GM12878 (cell line): Measurements from ENCODE around the gene RYK.

Source experiments
- BHLHE40 ChIP-seq, 2 experiments: fragments of 450-650 bp in 1 of 2; IDR thresholded peaks; 2 replicates each; pipeline ENCODE4 v1.6.1; 2011 to 2017; ENCODE audit warnings: low read depth in 2 of 2, borderline replicate concordance in 1 of 2, improper control_type of control experiment in 1 of 2, low read length in 1 of 2, mild to moderate bottlenecking in 1 of 2
- CREB1 ChIP-seq: IDR thresholded peaks from 2 replicates; pipeline ENCODE4 v1.6.1; 2012; ENCODE audit warnings: low read depth, mild to moderate bottlenecking, inconsistent platforms
- FOXK2 ChIP-seq: fragments of 450-650 bp; IDR thresholded peaks from 2 replicates; pipeline ENCODE4 v1.6.1; 2017; ENCODE audit warnings: mild to moderate bottlenecking, moderate library complexity
- NBN ChIP-seq: fragments of 450-650 bp; IDR thresholded peaks from 2 replicates; pipeline ENCODE4 v1.6.1; 2016
- POLR2AphosphoS5 ChIP-seq: IDR thresholded peaks from 2 replicates; pipeline ENCODE4 v1.6.1; 2011; ENCODE audit warnings: mild to moderate bottlenecking, low read length, inconsistent platforms
- RELA ChIP-seq: fragments of 450-650 bp; IDR thresholded peaks from 2 replicates; pipeline ENCODE4 v1.8.0; 2014; ENCODE audit warnings: borderline replicate concordance; ENCODE audit not compliant: partially characterized antibody
- RFX5 ChIP-seq: IDR thresholded peaks from 2 replicates; pipeline ENCODE4 v1.6.1; 2011; ENCODE audit warnings: low read depth, low read length, improper control_type of control experiment
- SIN3A ChIP-seq: IDR thresholded peaks from 2 replicates; pipeline ENCODE4 v1.6.1; 2012; ENCODE audit warnings: low read depth, low read length, improper control_type of control experiment
- SRF ChIP-seq, 2 experiments: IDR thresholded peaks; 2 replicates each; pipeline ENCODE4 v1.6.1; 2011; ENCODE audit warnings: low read depth in 2 of 2, low read length in 2 of 2, mild to moderate bottlenecking in 1 of 2, moderate library complexity in 1 of 2
- TF ChIP-seq, protein P1 (sequence below), 3 experiments: IDR thresholded peaks in 2 of 3; conservative IDR thresholded peaks in 1 of 3; 2 replicates each; pipeline ENCODE4 v1.5.1; 2011; ENCODE audit warnings: low read depth in 3 of 3, low read length in 3 of 3, mild to moderate bottlenecking in 3 of 3, control low read depth in 2 of 3, moderate library complexity in 2 of 3, inconsistent platforms in 1 of 3, mixed read lengths in 1 of 3; ENCODE audit not compliant: control insufficient read depth in 2 of 3, insufficient read depth in 1 of 3; ENCODE audit errors: extremely low read depth in 1 of 3
- TF ChIP-seq, protein P2 (sequence below): fragments of 450-650 bp; IDR thresholded peaks from 2 replicates; pipeline ENCODE4 v1.6.1; 2017; ENCODE audit warnings: antibody characterized with exemption, mild to moderate bottlenecking, moderate library complexity

DNA sequence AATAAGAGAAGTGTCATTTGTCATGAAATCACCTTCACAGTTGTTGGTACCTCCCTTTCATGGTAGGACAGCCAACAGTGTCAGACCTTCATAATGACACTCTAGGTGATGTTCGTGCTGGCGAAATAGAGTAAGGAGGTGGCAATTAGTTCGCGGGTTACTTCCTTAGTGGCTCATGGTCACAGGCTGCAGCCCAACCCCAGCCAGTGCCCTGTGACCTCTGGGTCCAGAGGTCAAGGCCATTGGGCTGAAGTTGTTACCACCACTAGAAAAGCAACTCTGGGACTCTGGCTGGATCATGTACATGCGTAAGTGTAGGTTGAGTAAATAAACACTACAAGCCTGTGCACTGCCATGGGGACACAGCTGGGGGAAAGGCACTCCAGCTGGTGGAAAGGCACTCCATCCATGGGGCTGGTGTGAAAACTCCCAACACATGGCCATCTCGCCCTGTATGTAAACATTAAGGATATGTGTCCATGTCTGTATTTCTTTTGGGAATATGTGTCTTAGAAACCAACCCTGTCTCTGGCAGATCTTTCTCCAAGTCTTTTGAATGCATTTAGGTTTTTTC is 106.7 kb downstream of the RYK start:
- TF ChIP-seq SIN3A (no peak), RFX5 (no peak), POLR2AphosphoS5 (no peak), RELA (no peak), SRF (IDR thresholded peaks at IDR 0.05; ENCODE audit: low read depth in 2 of 2, low read length in 2 of 2) (no peak), NBN (no peak), BHLHE40 (IDR thresholded peaks at IDR 0.05; ENCODE audit: borderline replicate concordance in 1 of 2, low read depth in 2 of 2, low read length in 1 of 2) (no peak), FOXK2 (no peak), CREB1 (no peak)
- TF ChIP-seq, protein P1, sequence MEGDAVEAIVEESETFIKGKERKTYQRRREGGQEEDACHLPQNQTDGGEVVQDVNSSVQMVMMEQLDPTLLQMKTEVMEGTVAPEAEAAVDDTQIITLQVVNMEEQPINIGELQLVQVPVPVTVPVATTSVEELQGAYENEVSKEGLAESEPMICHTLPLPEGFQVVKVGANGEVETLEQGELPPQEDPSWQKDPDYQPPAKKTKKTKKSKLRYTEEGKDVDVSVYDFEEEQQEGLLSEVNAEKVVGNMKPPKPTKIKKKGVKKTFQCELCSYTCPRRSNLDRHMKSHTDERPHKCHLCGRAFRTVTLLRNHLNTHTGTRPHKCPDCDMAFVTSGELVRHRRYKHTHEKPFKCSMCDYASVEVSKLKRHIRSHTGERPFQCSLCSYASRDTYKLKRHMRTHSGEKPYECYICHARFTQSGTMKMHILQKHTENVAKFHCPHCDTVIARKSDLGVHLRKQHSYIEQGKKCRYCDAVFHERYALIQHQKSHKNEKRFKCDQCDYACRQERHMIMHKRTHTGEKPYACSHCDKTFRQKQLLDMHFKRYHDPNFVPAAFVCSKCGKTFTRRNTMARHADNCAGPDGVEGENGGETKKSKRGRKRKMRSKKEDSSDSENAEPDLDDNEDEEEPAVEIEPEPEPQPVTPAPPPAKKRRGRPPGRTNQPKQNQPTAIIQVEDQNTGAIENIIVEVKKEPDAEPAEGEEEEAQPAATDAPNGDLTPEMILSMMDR (IDR thresholded peaks at IDR 0.05 in 2 of 3, conservative IDR thresholded peaks at IDR 0.05 in 1 of 3; ENCODE audit: control insufficient read depth in 2 of 3, extremely low read depth in 1 of 3, insufficient read depth in 1 of 3, low read depth in 3 of 3, low read length in 3 of 3), result no peak
- TF ChIP-seq, protein P2, sequence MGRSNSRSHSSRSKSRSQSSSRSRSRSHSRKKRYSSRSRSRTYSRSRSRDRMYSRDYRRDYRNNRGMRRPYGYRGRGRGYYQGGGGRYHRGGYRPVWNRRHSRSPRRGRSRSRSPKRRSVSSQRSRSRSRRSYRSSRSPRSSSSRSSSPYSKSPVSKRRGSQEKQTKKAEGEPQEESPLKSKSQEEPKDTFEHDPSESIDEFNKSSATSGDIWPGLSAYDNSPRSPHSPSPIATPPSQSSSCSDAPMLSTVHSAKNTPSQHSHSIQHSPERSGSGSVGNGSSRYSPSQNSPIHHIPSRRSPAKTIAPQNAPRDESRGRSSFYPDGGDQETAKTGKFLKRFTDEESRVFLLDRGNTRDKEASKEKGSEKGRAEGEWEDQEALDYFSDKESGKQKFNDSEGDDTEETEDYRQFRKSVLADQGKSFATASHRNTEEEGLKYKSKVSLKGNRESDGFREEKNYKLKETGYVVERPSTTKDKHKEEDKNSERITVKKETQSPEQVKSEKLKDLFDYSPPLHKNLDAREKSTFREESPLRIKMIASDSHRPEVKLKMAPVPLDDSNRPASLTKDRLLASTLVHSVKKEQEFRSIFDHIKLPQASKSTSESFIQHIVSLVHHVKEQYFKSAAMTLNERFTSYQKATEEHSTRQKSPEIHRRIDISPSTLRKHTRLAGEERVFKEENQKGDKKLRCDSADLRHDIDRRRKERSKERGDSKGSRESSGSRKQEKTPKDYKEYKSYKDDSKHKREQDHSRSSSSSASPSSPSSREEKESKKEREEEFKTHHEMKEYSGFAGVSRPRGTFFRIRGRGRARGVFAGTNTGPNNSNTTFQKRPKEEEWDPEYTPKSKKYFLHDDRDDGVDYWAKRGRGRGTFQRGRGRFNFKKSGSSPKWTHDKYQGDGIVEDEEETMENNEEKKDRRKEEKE, result no peak
